SK-N-SH (cell line): ENCODE results near the gene MPP3. TPM values are rescaled to one million over a fixed set of nuclear protein-coding genes. Genes with fewer than 3 reads are reported as not detected.

ENCODE experiments used
- CTCF ChIA-PET: fragments of 300-600, 350-600 bp; formaldehyde crosslinking; extraction: SDS; loops from one replicate; lab custom pipeline; 2021; lab: Yijun Ruan, JAX
- POLR2A ChIA-PET: fragments of 350-600 bp; sonication (Branson Sonifier 250); formaldehyde crosslinking; extraction: SDS; loops from one replicate; lab custom pipeline; 2020; ENCODE audit warnings: antibody characterized with exemption, inconsistent platforms; lab: Yijun Ruan, JAX
- DNase-seq: peaks from one replicate; pipeline ENCODE4 v3.0.0; 2012
- H2AFZ ChIP-seq: fragments of 200-600 bp; sonication (generic); 2 replicates; pipeline ENCODE4 v1.8.1; 2016; ENCODE audit warnings: antibody characterized with exemption, mild to moderate bottlenecking, low read depth
- H3F3A ChIP-seq: fragments of 200-600 bp; sonication (generic); replicated peaks from 2 replicates; pipeline ENCODE3; 2016; ENCODE audit warnings: antibody characterized with exemption, mild to moderate bottlenecking; ENCODE audit not compliant: insufficient read depth
- H3K27ac ChIP-seq, 2 experiments: fragments of 200-500 bp in 1 of 2; fragments of 200-600 bp in 1 of 2; sonication (Bioruptor generic) in 1 of 2; sonication (generic), shearing (Covaris generic) in 1 of 2; 2 replicates each; pipeline versions ENCODE4 v1.5.1 to v1.6.1; 2014 to 2016; ENCODE audit warnings: low read depth in 2 of 2, inconsistent platforms in 1 of 2, low read length in 1 of 2, mild to moderate bottlenecking in 1 of 2, mixed read lengths in 1 of 2
- H3K27me3 ChIP-seq: fragments of 200-600 bp; sonication (generic), shearing (Covaris generic); 2 replicates; pipeline ENCODE4 v1.6.1; 2016; ENCODE audit warnings: mixed run types; ENCODE audit not compliant: insufficient read depth
- H3K36me3 ChIP-seq, 2 experiments: fragments of 200-500 bp in 1 of 2; fragments of 200-600 bp in 1 of 2; sonication (Bioruptor generic) in 1 of 2; sonication (generic) in 1 of 2; replicated peaks in 1 of 2; 2 replicates each; pipeline versions ENCODE3 to v1.5.1; 2014 to 2016; ENCODE audit warnings: low read length in 1 of 2, mild to moderate bottlenecking in 1 of 2; ENCODE audit not compliant: insufficient read depth in 2 of 2, control insufficient read depth in 1 of 2
- H3K4me1 ChIP-seq, 2 experiments: fragments of 200-500 bp in 1 of 2; fragments of 200-600 bp in 1 of 2; sonication (Bioruptor generic) in 1 of 2; sonication (generic), shearing (Covaris generic) in 1 of 2; 2 replicates each; pipeline versions ENCODE4 v1.5.1 to v1.6.1; 2014 to 2016; ENCODE audit warnings: low read depth in 1 of 2, low read length in 1 of 2, mixed run types in 1 of 2; ENCODE audit not compliant: insufficient read depth in 2 of 2, control insufficient read depth in 1 of 2
- H3K4me2 ChIP-seq: fragments of 200-600 bp; sonication (generic), shearing (Covaris generic); 2 replicates; pipeline ENCODE4 v1.6.1; 2017; ENCODE audit warnings: mixed run types
- H3K4me3 ChIP-seq, 2 experiments: fragments of 200-500 bp in 1 of 2; fragments of 200-600 bp in 1 of 2; sonication (Bioruptor generic) in 1 of 2; sonication (generic), shearing (Covaris generic) in 1 of 2; 2 replicates each; pipeline versions ENCODE4 v1.5.1 to v1.8.1; 2014 to 2016; ENCODE audit warnings: low read depth in 2 of 2, inconsistent platforms in 1 of 2, low read length in 1 of 2, mild to moderate bottlenecking in 1 of 2, mixed read lengths in 1 of 2, moderate library complexity in 1 of 2
- H3K79me2 ChIP-seq: fragments of 200-600 bp; sonication (generic); 2 replicates; pipeline ENCODE4 v1.8.1; 2017; ENCODE audit warnings: mild to moderate bottlenecking; ENCODE audit not compliant: insufficient read depth
- H3K9ac ChIP-seq: fragments of 200-600 bp; sonication (generic); 2 replicates; pipeline ENCODE4 v1.6.1; 2017; ENCODE audit warnings: mixed run types
- H3K9me2 ChIP-seq: fragments of 200-600 bp; sonication (generic); 2 replicates; pipeline ENCODE4 v1.6.1; 2017; ENCODE audit warnings: mixed run types
- H3K9me3 ChIP-seq: fragments of 200-600 bp; sonication (generic); 2 replicates; pipeline ENCODE4 v1.6.1; 2017; ENCODE audit warnings: mixed run types, mild to moderate bottlenecking, moderate library complexity
- H4K20me1 ChIP-seq: fragments of 200-600 bp; sonication (generic); 2 replicates; pipeline ENCODE4 v1.6.1; 2017; ENCODE audit warnings: mild to moderate bottlenecking, mixed run types; ENCODE audit not compliant: insufficient read depth
- CHD2 ChIP-seq: fragments of 150-350 bp; IDR thresholded peaks from 2 replicates; pipeline ENCODE4 v1.6.1; 2018; ENCODE audit warnings: low read length; ENCODE audit not compliant: partially characterized antibody
- FOSL2 ChIP-seq: IDR thresholded peaks from 2 replicates; pipeline ENCODE4 v1.4.0; 2012; ENCODE audit warnings: low read depth, mild to moderate bottlenecking, moderate library complexity, borderline replicate concordance
- FOXM1 ChIP-seq: IDR thresholded peaks from 2 replicates; pipeline ENCODE4 v1.4.0; 2012; ENCODE audit warnings: low read depth, mild to moderate bottlenecking
- RAD21 ChIP-seq: IDR thresholded peaks from 2 replicates; pipeline ENCODE4 v1.6.1; 2012; ENCODE audit warnings: mild to moderate bottlenecking, low read length
- RCOR1 ChIP-seq: fragments of 150-350 bp; IDR thresholded peaks from 2 replicates; pipeline ENCODE4 v1.6.1; 2017; ENCODE audit warnings: antibody characterized with exemption, low read length
- RFX5 ChIP-seq: IDR thresholded peaks from 2 replicates; pipeline ENCODE4 v1.6.1; 2012; ENCODE audit warnings: mild to moderate bottlenecking, improper control_type of control experiment, low read length
- SMC3 ChIP-seq: IDR thresholded peaks from 2 replicates; pipeline ENCODE4 v1.6.1; 2012; ENCODE audit warnings: low read depth, low read length, improper control_type of control experiment
- WGBS: methylation state at CpG from one replicate; pipeline ENCODE4 v1.1.6; 2017; ENCODE audit warnings: low lambda C conversion rate; 5-methylcytosine and 5-hydroxymethylcytosine counted together
- polyA plus RNA-seq, 3 experiments: library from polyadenylated mRNA; depleted of rRNA; stranded (reverse); fragments of >200 nt; gene quantifications; 2 replicates each; pipeline ENCODE4 v1.2.3, GENCODE V29; 2012
- TF ChIP-seq, protein P1 (sequence below): fragments of 200-600 bp; sonication (generic); IDR thresholded peaks from 2 replicates; pipeline ENCODE4 v1.6.1; 2017; ENCODE audit warnings: antibody characterized with exemption, mild to moderate bottlenecking, moderate library complexity

MPP3 gene
- polyA plus RNA-seq, 1 of the 3 experiments (the other 2 are of a cell fraction): 14.1 TPM

DNA sequence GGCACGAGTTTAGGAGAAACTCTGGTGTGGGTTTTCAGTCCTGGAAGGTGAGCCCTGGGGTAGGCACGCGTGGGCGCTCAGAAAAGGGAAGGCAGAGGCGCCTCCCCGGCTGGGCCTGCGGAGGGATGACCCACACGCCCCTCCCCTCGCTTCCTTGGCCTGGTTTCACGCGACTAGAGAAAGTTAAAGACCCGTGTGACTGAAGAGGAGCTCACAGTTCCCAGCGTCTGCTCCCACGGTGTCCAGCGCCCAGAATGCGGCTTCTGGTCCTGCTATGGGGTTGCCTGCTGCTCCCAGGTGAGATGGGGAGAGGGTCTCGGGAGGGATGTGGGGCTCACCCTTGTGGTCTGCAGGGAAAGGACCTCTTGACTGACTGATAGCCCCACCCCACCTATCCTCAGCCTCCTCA is 14.0 kb upstream of the MPP3 start, which contains the start of gene CD300LG:
Gene CD300LG (plus strand): TSS at position 214 of the 409 bp plus-strand sequence. CDS start 41 bp downstream, at position 255.
- Histone ChIP-seq H2AFZ (0 out of 2 replicates have a peak within 1 kb of the TSS, but pooled peaks have one; percentile 48), H3K4me2 (no peak within 1 kb of the TSS)

DNA sequence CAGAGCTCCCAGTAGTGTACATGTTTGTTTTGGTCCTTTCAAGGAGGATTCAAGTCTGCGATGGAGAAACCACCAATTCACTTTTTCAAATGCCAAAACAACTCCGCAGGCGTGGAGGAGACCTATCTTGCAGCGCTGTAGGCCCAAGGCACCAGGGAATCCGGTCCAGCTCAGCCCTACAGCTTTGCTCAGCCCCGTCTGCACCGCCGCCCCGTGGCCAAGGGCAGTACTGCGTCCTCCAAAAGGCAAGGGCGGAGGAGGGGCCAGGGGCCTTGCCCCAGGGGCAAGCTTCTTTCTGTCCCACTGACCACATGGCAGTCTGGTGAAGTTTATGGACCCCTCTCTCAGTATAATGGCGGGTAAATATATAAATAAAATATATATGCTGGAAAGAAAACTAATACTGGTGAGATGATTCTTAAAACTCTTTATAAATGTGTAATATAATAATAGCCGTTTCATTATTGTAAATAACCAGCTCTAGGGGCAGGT is 13.3 kb upstream of the MPP3 start:
- no peaks in the 10 kb centered on the region for H4K20me1 ChIP-seq
- POLR2A ChIA-PET: interaction anchor here (0.8 to 1.4 kb wide), 2 partner anchors 67 to 78 kb away, joined by 4 read pairs; partner anchors contain the start of gene DUSP3

More for the DNA sequence above, 14.0 kb upstream of the MPP3 start, which contains the start of gene CD300LG:
- Histone ChIP-seq H3K4me3 (no peak within 1 kb of the TSS), H3K27me3 (peaks cover under 1% of the 10 kb centered on the region; the same call in 1 of the 2 replicates), H3K79me2 (no peaks in the 10 kb centered on the region), H3K9me2 (no peaks in the 10 kb centered on the region), H4K20me1 (no peaks in the 10 kb centered on the region), H3F3A (no peaks in the 10 kb centered on the region), H3K9me3 (no peaks in the 10 kb centered on the region), H3K27ac (no peak within 1 kb of the TSS), H3K36me3 (no peaks in the 10 kb centered on the region), H3K4me1 (no peaks in the 10 kb centered on the region), H3K9ac (no peak within 1 kb of the TSS)
- DNase-seq: peak; percentile 35
- CTCF ChIA-PET: interaction anchor here (0.6 to 3.8 kb wide), 41 partner anchors 9 to 273 kb away, joined by 3 to 51 read pairs (median 5); partner anchors contain the start of genes CFAP97D1, DUSP3, MPP3 and PPY
- WGBS: 70% methylated on average over 16 of the region's 17 CpGs
- POLR2A ChIA-PET: interaction anchor here (1.4 kb wide), 1 partner anchor 68 kb away, joined by 4 read pairs; the partner anchor contains the start of gene DUSP3
- TF ChIP-seq FOSL2: no peak
- TF ChIP-seq FOXM1: no peak

More for the DNA sequence above, 13.3 kb upstream of the MPP3 start:
- Histone ChIP-seq H3K9me2 (no peaks in the 10 kb centered on the region), H2AFZ (0 out of 2 replicates have a peak overlapping the region, but pooled peaks have one; percentile 48), H3F3A (no peaks in the 10 kb centered on the region), H3K9me3 (no peaks in the 10 kb centered on the region), H3K4me3 (no peak overlapping the region), H3K4me1 (no peaks in the 10 kb centered on the region), H3K36me3 (no peaks in the 10 kb centered on the region), H3K9ac (no peak overlapping the region), H3K27me3 (no peaks in the 10 kb centered on the region), H3K79me2 (no peaks in the 10 kb centered on the region), H3K4me2 (no peak overlapping the region), H3K27ac (no peak overlapping the region)
- DNase-seq: peak; percentile 93
- CTCF ChIA-PET: interaction anchor here (0.6 to 3.8 kb wide), 48 partner anchors 8 to 273 kb away, joined by 3 to 51 read pairs (median 5); partner anchors contain the start of genes CFAP97D1, DUSP3, MPP3 and PPY
- WGBS: 17% methylated on average over 13 of the region's 13 CpGs
- TF ChIP-seq RCOR1 (0 out of 2 replicates have a peak, but pooled peaks have one; percentile 16), SMC3 (peak; percentile 77), CHD2 (peak; percentile 47), RAD21 (peak; percentile 75), RFX5 (no peak)
- TF ChIP-seq, protein P1, sequence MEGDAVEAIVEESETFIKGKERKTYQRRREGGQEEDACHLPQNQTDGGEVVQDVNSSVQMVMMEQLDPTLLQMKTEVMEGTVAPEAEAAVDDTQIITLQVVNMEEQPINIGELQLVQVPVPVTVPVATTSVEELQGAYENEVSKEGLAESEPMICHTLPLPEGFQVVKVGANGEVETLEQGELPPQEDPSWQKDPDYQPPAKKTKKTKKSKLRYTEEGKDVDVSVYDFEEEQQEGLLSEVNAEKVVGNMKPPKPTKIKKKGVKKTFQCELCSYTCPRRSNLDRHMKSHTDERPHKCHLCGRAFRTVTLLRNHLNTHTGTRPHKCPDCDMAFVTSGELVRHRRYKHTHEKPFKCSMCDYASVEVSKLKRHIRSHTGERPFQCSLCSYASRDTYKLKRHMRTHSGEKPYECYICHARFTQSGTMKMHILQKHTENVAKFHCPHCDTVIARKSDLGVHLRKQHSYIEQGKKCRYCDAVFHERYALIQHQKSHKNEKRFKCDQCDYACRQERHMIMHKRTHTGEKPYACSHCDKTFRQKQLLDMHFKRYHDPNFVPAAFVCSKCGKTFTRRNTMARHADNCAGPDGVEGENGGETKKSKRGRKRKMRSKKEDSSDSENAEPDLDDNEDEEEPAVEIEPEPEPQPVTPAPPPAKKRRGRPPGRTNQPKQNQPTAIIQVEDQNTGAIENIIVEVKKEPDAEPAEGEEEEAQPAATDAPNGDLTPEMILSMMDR: peak; percentile 93
- TF ChIP-seq, all 33 proteins: peak for 5
